CD4-positive, alpha-beta T cell treated with Interleukin-1 beta for 1 hour (primary cell): Measurements from ENCODE around the gene CDC42EP2.
A peak's percentile ranks its signal among the peaks of the same experiment; 100 is the strongest.

ENCODE experiments used
- DNase-seq, 2 donors: peaks; one replicate each; pipeline ENCODE4 v3.0.0-alpha.2; 2020 to 2022

CDC42EP2 gene

GRCh38 chr11:65298655-65299179, 15.9 kb upstream of the CDC42EP2 start:
- no peak for DNase-seq

GRCh38 chr11:65300621-65301275, 13.9 kb upstream of the CDC42EP2 start:
- no peak for DNase-seq

GRCh38 chr11:65301491-65302329, 13.0 kb upstream of the CDC42EP2 start:
- no peak for DNase-seq

- DNase-seq, result no peak
Observed at GRCh38 chr11:65303555-65303954, 11.1 kb upstream of the CDC42EP2 start.

- no peak for DNase-seq
Observed at GRCh38 chr11:65304110-65304509, 10.6 kb upstream of the CDC42EP2 start.

GRCh38 chr11:65304613-65305012, 10.1 kb upstream of the CDC42EP2 start:
- DNase-seq, result no peak

- DNase-seq, result no peak
Observed at GRCh38 chr11:65305501-65306268, 9.0 kb upstream of the CDC42EP2 start.

GRCh38 chr11:65307298-65308229, 7.1 kb upstream of the CDC42EP2 start:
- DNase-seq, result no peak

- DNase-seq, result peak in 1 of 2 donors; percentile 61
Observed at GRCh38 chr11:65308281-65308891, 6.3 kb upstream of the CDC42EP2 start.

GRCh38 chr11:65309006-65309405, 5.7 kb upstream of the CDC42EP2 start:
- DNase-seq, result no peak

- no peak for DNase-seq
Observed at GRCh38 chr11:65310215-65310614, 4.5 kb upstream of the CDC42EP2 start.

GRCh38 chr11:65310736-65311135, 3.9 kb upstream of the CDC42EP2 start:
- no peak for DNase-seq

GRCh38 chr11:65311170-65311678, 3.4 kb upstream of the CDC42EP2 start:
- no peak for DNase-seq

- peak; percentile 75 to 76 for DNase-seq
Observed at GRCh38 chr11:65315204-65315865, 669 bp downstream of the CDC42EP2 start.

GRCh38 chr11:65315866-65316226, 1.2 kb downstream of the CDC42EP2 start:
- no peak for DNase-seq

- DNase-seq, result peak in 1 of 2 donors; percentile 31
Observed at GRCh38 chr11:65316227-65317024, 1.8 kb downstream of the CDC42EP2 start.

GRCh38 chr11:65317025-65317786, 2.5 kb downstream of the CDC42EP2 start:
- no peak for DNase-seq

GRCh38 chr11:65320386-65321075, 5.9 kb downstream of the CDC42EP2 start:
- no peak for DNase-seq

GRCh38 chr11:65321076-65321475, 6.4 kb downstream of the CDC42EP2 start:
- DNase-seq, result no peak
